Myocyte (in vitro differentiated cells): Measurements from ENCODE around the gene PLA2G2A. TPM values are rescaled to one million over a fixed set of nuclear protein-coding genes. Genes with fewer than 3 reads are reported as not detected.
"Not testable (repeated sequence)": the region's sequence is repeated elsewhere in the genome, so short reads cannot be mapped to it uniquely, and the experiment has no call there.

Experiments
- DNase-seq: peaks from one replicate; pipeline ENCODE4 v3.0.0-alpha.2; 2012; ENCODE audit warnings: low read depth
- total RNA-seq: library from RNA; depleted of rRNA; stranded (reverse); fragments of >200 nt; gene quantifications from 2 replicates; pipeline ENCODE4 v1.2.3, GENCODE V29; 2014

Gene PLA2G2A
- total RNA-seq, 1 donor from 2014 or later = not detected

- DNase-seq = no peak
Measured at GRCh38 chr1:19934336-19934735, 45.1 kb downstream of the PLA2G2A start.

- DNase-seq = no peak
Measured at GRCh38 chr1:19932866-19933265, 46.6 kb downstream of the PLA2G2A start.

- DNase-seq = not testable (repeated sequence)
Measured at GRCh38 chr1:19927130-19927421, 52.3 kb downstream of the PLA2G2A start.

GRCh38 chr1:19926296-19927129, 52.9 kb downstream of the PLA2G2A start:
- no peak for DNase-seq

Other genes starting within 250 kb of the PLA2G2A start
- gene TMCO4, start 179.7 kb downstream of the PLA2G2A start, total RNA-seq = 11.0 and 15.8 TPM in 2 replicates
- gene RNF186, start 164.3 kb downstream of the PLA2G2A start, total RNA-seq = not detected in 2 replicates
- gene OTUD3, start 97.2 kb downstream of the PLA2G2A start, total RNA-seq = 10.6 and 12.5 TPM in 2 replicates
- not detected in 2 replicates for gene PLA2G2E, start 56.0 kb downstream of the PLA2G2A start, total RNA-seq
- gene PLA2G5, start 90.6 kb upstream of the PLA2G2A start, total RNA-seq = not detected in 2 replicates
- not detected in 2 replicates for gene PLA2G2D, start 139.9 kb upstream of the PLA2G2A start, total RNA-seq
- not detected in 2 replicates for gene PLA2G2F, start 159.7 kb upstream of the PLA2G2A start, total RNA-seq
- gene UBXN10, start 206.5 kb upstream of the PLA2G2A start, total RNA-seq = 0.03 TPM in 1 of 2 replicates, not detected in the other
- gene PLA2G2C, start 206.9 kb upstream of the PLA2G2A start, total RNA-seq = not detected in 2 replicates